ENCODE results near the gene THBD. TPM values are rescaled to one million over a fixed set of nuclear protein-coding genes. Genes with fewer than 3 reads are reported as not detected.

The THBD gene
- total RNA-seq, 2 experiments from 2014 or later, result not detected

DNA sequence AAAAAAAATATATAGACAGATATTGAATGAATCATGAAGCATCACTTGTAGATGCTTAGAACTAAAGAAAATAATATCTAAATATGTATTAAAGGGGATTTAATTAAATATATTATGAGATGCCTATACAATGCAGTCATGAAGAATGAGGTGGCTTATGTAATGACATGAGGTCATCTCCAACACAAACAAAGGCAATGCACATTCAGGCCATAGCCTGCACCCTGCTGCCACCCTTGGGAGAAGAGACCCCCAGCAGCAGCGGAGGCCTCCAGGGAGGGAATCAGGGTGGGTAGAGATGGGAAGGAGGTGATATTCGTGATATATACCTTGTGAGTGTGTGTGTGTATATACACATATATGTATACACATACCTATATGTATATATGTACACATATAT is 40.8 kb downstream of the THBD start:
- Mint-ChIP-seq H3K4me1 (ENCODE audit: low read depth) (no peaks in the 10 kb centered on the region), H3K4me3 (no peak overlapping the region), H3K27me3 (no peaks in the 10 kb centered on the region), H3K9me3 (no peaks in the 10 kb centered on the region), H3K27ac (no peak overlapping the region), H3K36me3 (no peaks in the 10 kb centered on the region)
- DNase-seq, result no peak
- ChIA-PET POLR2A (no interaction called here), CTCF (no interaction called here)
- intact Hi-C loops (cut with micrococcal nuclease), result no loop called here

DNA sequence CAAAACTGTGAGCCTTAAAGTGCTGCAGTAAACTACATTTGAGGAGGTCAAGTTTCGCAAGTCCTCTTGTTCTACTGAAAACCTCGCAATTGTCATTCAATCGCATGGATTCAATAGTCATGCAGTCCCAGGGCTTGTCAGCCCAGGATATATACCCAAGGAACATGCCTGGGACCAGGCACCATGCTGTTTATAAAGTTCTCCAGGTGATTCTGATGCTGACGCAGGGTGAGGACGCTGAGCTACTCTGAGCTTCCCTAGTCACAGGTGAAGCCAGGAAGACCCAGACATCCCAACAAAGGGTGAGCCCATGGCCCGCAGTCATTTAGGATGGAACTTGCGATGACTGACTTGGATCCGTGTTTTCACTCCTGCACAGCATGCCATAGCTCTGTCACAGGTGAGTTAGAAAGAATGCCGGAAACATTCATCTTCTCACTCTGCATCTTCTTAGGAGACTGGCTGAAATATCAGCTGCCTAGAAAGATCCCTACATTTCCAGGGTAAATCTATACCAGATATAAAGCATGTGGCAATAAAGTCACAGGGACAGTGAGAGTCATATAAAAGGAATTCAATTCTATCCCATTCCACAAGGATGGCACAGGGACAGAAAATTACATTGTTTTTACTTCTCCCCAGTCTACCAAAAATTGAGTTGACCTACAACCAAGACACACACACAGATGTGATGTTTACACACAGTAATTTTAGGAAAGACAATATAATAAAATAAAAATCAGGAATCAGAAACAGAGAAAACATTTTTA is 41.4 kb downstream of the THBD start:
- Mint-ChIP-seq H3K27me3 (no peaks in the 10 kb centered on the region), H3K4me1 (ENCODE audit: low read depth) (no peaks in the 10 kb centered on the region), H3K36me3 (no peaks in the 10 kb centered on the region), H3K4me3 (no peak overlapping the region), H3K27ac (no peak overlapping the region), H3K9me3 (no peaks in the 10 kb centered on the region)
- CTCF ChIA-PET, result no interaction called here
- POLR2A ChIA-PET, result no interaction called here
- DNase-seq, result no peak
- intact Hi-C loops (cut with micrococcal nuclease), result no loop called here

DNA sequence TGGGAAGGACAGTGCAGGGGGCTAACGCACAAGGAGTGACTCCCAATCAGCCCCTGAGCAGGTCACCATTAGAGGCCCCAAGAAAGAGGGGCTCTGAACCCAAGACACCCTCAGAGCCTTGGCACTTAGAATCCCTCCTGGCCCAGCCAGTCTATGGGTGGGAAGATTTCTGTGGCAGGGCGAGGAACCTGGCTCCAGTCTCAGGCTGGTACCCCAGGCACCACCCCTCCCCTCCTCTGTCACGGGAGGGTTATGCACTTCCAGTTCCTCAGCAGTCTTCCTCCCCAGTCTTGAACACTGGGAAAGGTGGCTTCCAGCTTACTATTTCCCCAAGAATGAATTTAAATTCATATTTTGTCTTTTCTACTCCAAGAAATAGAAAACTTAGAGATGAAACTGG is 42.0 kb downstream of the THBD start:
- Mint-ChIP-seq H3K36me3 (no peaks in the 10 kb centered on the region), H3K27me3 (no peaks in the 10 kb centered on the region), H3K4me3 (no peak overlapping the region), H3K4me1 (ENCODE audit: low read depth) (no peaks in the 10 kb centered on the region), H3K27ac (no peak overlapping the region), H3K9me3 (no peaks in the 10 kb centered on the region)
- ChIA-PET POLR2A (no interaction called here), CTCF (no interaction called here)
- intact Hi-C loops (cut with micrococcal nuclease), result no loop called here
- DNase-seq, result no peak

DNA sequence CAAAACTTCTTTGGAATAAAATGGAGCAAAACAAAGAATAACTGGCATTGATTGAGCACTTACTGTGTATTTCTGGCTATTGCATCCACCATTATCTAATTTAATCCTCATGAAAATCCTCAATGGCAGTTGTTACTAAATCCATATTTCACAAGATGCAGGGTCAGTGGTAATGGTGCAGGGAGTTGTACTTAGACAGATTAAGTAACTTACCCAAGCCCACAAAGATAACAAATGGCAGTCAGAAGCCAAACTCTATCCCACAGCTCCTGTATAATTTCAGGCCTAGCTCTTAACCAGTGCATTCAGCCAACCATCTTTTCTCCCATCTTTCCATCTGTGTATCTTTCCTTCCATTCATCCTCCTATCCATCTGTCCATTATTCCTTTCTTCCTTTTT is 43.7 kb downstream of the THBD start:
- CTCF ChIA-PET, result no interaction called here
- H3K27ac Mint-ChIP-seq, result no peak overlapping the region
- no peak for DNase-seq
- no peak overlapping the region for H3K4me3 Mint-ChIP-seq
- no peaks in the 10 kb centered on the region for H3K27me3 Mint-ChIP-seq
- POLR2A ChIA-PET, result no interaction called here
- no peaks in the 10 kb centered on the region for H3K9me3 Mint-ChIP-seq
- no peaks in the 10 kb centered on the region for H3K36me3 Mint-ChIP-seq
- no peaks in the 10 kb centered on the region for H3K4me1 Mint-ChIP-seq (ENCODE audit: low read depth)
- intact Hi-C loops (cut with micrococcal nuclease), result no loop called here

DNA sequence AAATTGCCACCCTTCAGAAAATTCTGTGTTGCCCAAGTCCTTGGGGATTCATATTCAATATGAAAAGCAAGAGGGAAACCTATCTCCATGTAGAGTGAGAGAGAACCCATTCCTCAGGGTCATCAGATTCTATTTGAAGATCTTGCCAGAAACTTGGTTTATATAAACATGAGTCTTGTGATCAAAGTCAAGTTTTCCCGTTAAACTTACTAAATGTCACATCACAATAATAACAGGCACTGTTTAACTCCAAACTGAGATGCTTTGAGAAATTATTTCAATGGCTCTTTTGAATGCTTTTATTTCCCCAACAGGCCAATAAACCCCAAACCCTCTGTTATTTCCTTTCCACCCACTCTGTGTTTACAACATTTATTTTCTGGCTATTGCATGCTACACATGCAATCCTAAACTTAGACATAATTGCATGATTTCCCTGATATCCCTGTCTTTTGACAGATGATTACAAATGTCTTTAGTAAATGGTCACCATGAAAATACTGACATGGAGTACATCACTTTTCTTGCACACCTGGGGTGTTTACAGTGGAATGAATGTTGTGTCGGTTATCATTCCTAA is 45.5 kb downstream of the THBD start:
- H3K4me1 Mint-ChIP-seq (ENCODE audit: low read depth), result no peaks in the 10 kb centered on the region
- no peak overlapping the region for H3K27ac Mint-ChIP-seq
- H3K36me3 Mint-ChIP-seq, result no peaks in the 10 kb centered on the region
- ChIA-PET CTCF (no interaction called here), POLR2A (no interaction called here)
- no peaks in the 10 kb centered on the region for H3K9me3 Mint-ChIP-seq
- intact Hi-C loops (cut with micrococcal nuclease), result no loop called here
- no peak overlapping the region for H3K4me3 Mint-ChIP-seq
- no peak for DNase-seq
- peaks cover 4% of the 10 kb centered on the region for H3K27me3 Mint-ChIP-seq

DNA sequence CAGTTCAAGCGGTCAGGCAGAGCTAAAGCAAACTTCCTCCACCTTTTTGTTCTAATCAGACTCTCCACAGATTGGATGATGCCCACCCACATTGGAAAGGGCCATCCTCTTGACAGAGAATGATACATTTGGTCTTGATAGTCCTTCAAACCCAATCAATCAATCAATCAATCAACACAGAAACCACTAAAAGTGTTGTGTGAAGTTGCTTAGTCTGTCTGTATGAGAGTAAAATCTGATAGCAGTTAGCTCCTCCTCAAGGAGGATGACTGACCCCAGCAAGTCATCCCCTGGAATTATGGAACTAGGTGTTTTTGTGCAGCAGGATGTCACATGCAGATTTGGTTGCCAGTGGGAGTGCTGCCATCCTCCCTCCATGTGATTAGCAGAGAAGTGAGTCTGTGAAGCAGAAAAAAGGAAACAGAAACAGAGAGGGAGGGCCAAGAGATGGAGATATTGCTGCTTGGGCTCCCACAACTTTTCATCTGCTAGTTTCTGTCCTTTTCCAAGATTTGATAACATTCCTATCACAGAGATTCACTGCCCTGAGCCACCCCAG is 46.3 kb downstream of the THBD start:
- intact Hi-C loops (cut with micrococcal nuclease), result no loop called here
- peaks cover 4% of the 10 kb centered on the region for H3K27me3 Mint-ChIP-seq

DNA sequence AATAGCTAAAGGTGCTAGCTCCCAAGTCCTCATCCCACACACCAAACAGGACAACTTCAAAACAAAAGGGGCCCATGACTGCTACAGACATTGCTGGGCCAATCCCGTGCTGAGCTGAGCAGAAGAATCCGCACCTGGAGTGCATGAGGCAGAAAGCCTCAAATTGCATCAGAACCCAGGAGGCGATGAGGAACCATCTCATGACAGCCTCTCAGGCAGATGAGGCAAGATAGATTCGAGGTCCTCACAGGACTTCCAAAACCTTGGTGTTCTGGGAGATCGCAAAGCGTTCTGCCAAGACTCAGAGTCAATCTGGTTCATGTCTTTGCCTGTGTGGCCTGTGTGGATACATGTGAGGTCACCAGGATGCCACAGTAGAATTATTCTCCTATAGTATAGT is 47.2 kb downstream of the THBD start:
- no peaks in the 10 kb centered on the region for H3K9me3 Mint-ChIP-seq
- H3K27me3 Mint-ChIP-seq, result peaks cover 4% of the 10 kb centered on the region
- intact Hi-C loops (cut with micrococcal nuclease), result no loop called here
- H3K4me3 Mint-ChIP-seq, result no peak overlapping the region
- no peak for DNase-seq
- H3K4me1 Mint-ChIP-seq (ENCODE audit: low read depth), result no peaks in the 10 kb centered on the region
- POLR2A ChIA-PET, result no interaction called here
- no peaks in the 10 kb centered on the region for H3K36me3 Mint-ChIP-seq
- CTCF ChIA-PET, result no interaction called here
- H3K27ac Mint-ChIP-seq, result no peak overlapping the region

More for the DNA sequence above, 46.3 kb downstream of the THBD start:
- Mint-ChIP-seq H3K4me3 (no peak overlapping the region), H3K27ac (no peak overlapping the region), H3K9me3 (no peaks in the 10 kb centered on the region), H3K4me1 (ENCODE audit: low read depth) (no peaks in the 10 kb centered on the region), H3K36me3 (no peaks in the 10 kb centered on the region)
- no peak for DNase-seq
- ChIA-PET POLR2A (no interaction called here), CTCF (interaction anchor here (0.7 kb wide), 1 partner anchor 9 kb away, joined by 3 read pairs; no protein-coding TSS in a partner anchor)

DNA sequence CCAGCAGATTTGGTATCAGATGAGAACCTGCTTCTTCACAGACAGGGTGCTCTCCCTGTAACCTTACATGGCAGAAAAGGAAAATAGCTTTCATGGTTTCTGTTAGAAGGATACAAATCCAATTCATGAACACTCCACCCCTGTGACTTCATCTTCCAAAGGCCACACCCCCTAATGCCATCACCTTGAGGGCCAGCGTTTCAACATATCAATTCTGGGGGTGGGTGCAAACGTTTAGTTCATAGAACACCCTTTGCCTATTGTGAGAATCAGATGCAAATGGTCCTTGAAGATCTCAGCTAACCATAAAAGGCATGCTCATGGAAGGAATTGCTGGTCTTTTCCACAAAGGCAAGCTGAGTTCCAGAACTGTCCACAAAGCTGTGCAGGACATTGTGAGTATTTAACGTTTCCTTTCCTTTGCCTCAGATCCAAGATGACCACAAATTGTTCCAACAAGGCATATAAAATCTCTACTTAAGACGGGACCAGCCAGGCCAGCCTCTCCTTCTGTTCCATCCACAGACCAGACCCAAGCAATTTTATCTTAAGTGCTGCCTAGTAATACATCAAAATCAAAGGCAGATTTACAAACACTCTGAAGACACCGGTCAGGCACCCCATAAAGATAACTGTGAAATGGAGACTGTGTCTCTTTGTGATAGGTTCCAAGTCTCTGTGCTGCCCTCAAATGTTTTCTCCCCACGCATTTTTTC is 49.1 kb downstream of the THBD start:
- Mint-ChIP-seq H3K4me3 (no peak overlapping the region), H3K9me3 (no peaks in the 10 kb centered on the region), H3K27ac (no peak overlapping the region), H3K4me1 (ENCODE audit: low read depth) (no peaks in the 10 kb centered on the region), H3K27me3 (peaks cover 4% of the 10 kb centered on the region), H3K36me3 (no peaks in the 10 kb centered on the region)
- POLR2A ChIA-PET, result no interaction called here
- CTCF ChIA-PET, result no interaction called here
- intact Hi-C loops (cut with micrococcal nuclease), result no loop called here
- DNase-seq, result no peak

DNA sequence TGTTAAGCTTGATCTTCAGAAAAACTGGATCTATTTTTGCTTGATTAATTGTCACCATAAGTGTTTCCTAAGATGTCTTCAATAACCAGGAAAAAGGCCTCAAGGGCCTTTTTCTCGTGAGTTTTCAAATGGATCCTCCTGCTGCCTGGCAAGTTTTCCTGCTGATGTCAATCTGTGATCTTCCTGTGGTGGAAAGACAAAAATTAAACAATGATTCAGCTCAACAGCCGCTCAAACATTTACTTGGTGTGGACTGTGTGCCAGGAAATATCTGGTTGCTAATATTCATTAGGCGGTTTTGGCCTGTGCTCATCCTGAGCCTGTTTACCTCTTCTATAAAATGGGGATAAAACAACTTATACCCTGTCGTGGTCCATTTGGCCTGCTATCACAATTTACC is 49.7 kb downstream of the THBD start:
- no peak overlapping the region for H3K4me3 Mint-ChIP-seq
- intact Hi-C loops (cut with micrococcal nuclease), result no loop called here
- H3K4me1 Mint-ChIP-seq (ENCODE audit: low read depth), result no peaks in the 10 kb centered on the region
- CTCF ChIA-PET, result no interaction called here
- H3K36me3 Mint-ChIP-seq, result no peaks in the 10 kb centered on the region
- POLR2A ChIA-PET, result no interaction called here
- no peak overlapping the region for H3K27ac Mint-ChIP-seq
- H3K9me3 Mint-ChIP-seq, result no peaks in the 10 kb centered on the region
- H3K27me3 Mint-ChIP-seq, result peaks cover 4% of the 10 kb centered on the region
- DNase-seq, result no peak

DNA sequence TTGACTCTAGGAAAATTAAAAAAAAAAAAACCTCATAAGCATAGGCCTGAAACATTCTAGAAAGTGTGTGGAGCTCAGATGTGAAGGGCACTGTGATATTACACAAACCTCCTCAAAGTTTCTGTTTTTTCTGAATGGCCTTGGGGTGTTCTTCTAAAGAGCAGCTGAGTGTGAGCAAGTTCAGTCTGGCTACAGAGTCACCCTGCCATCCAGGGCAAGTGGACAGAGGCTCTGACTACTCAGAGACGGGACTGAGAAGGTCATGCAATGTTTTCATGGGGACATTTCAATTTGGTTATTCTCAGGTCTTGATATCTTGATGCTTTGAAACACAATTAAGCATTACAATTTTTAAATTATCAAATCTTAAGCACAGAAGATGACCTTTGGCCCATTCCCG is 51.0 kb downstream of the THBD start:
- intact Hi-C loops (cut with micrococcal nuclease), result no loop called here
- no peak for DNase-seq
- Mint-ChIP-seq H3K27me3 (peaks cover 4% of the 10 kb centered on the region), H3K9me3 (no peaks in the 10 kb centered on the region), H3K4me3 (no peak overlapping the region), H3K4me1 (ENCODE audit: low read depth) (no peaks in the 10 kb centered on the region), H3K36me3 (no peaks in the 10 kb centered on the region), H3K27ac (no peak overlapping the region)
- CTCF ChIA-PET, result no interaction called here
- POLR2A ChIA-PET, result no interaction called here

DNA sequence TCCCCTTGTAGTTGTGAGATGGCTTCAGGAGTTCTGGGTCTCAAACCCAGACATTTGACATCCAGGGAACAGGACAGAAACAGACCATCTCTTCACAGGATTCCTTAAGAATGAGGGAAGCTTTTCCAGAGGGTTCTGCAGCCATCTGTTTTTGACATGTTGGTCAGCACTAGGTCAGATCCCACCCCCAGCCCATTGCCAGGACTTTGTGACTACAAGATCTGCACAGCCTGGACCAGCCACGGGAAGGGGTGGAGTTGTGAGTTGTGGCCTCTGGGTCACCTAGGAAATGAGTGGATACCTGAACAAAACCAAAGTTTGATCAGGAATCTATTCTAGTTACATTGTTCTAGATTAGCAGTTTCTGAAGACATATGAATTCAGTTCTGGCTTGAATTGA is 53.5 kb downstream of the THBD start:
- peaks cover 4% of the 10 kb centered on the region for H3K27me3 Mint-ChIP-seq
- no peak for DNase-seq
- ChIA-PET CTCF (no interaction called here), POLR2A (no interaction called here)
- intact Hi-C loops (cut with micrococcal nuclease), result no loop called here
- no peak overlapping the region for H3K27ac Mint-ChIP-seq
- H3K36me3 Mint-ChIP-seq, result no peaks in the 10 kb centered on the region
- H3K4me3 Mint-ChIP-seq, result no peak overlapping the region
- H3K4me1 Mint-ChIP-seq (ENCODE audit: low read depth), result no peaks in the 10 kb centered on the region
- H3K9me3 Mint-ChIP-seq, result no peaks in the 10 kb centered on the region

Data from activated CD4-positive, alpha-beta memory T cell treated with anti-CD3 and anti-CD28 coated beads for 36 hours (primary cell).